PC-9 (cell line): ENCODE results near the gene CBLB. TPM values are rescaled to one million over a fixed set of nuclear protein-coding genes. Genes with fewer than 3 reads are reported as not detected.

Experiments used
- Bru-seq: library from RNA; stranded (reverse); fragments of 400-500 nt; gene quantifications from one replicate; lab custom pipeline; 2021; lab: Mats Ljungman, UMichigan
- BruChase-seq, 2 experiments: library from RNA; stranded (reverse); fragments of 400-500 nt; gene quantifications; one replicate each; lab custom pipeline; 2021; lab: Mats Ljungman, UMichigan
- BruUV-seq: library from RNA; stranded (reverse); fragments of 400-500 nt; replicated peaks from 2 replicates; lab custom pipeline; 2021; lab: Mats Ljungman, UMichigan
- CTCF ChIA-PET: fragments of 300-600 bp; sonication (Branson Sonifier 250); formaldehyde crosslinking; loops from one replicate; lab custom pipeline; 2022; ENCODE audit warnings: antibody characterized with exemption; lab: Charles Lee
- POLR2A ChIA-PET: fragments of 300-600 bp; sonication (Branson Sonifier 250); formaldehyde crosslinking; loops from one replicate; lab custom pipeline; 2022; ENCODE audit warnings: antibody characterized with exemption; ENCODE audit not compliant: unreplicated experiment; lab: Charles Lee
- DNase-seq, 2 experiments: peaks; one replicate each; pipeline versions ENCODE4 v3.0.0 to v3.0.0-alpha.2; 2015 to 2022; ENCODE audit warnings: mixed read lengths in 1 of 2
- H2AFZ ChIP-seq: fragments of 200-600 bp; sonication (generic); 2 replicates; pipeline ENCODE4 v1.8.1; 2017; ENCODE audit warnings: antibody characterized with exemption
- H3F3A ChIP-seq: fragments of 200-600 bp; sonication (generic); 2 replicates; pipeline ENCODE4 v1.8.1; 2017; ENCODE audit warnings: antibody characterized with exemption, mild to moderate bottlenecking, low read depth; ENCODE audit not compliant: insufficient read depth
- H3K27ac ChIP-seq: fragments of 200-600 bp; sonication (generic); 2 replicates; pipeline ENCODE4 v1.6.1; 2016; ENCODE audit warnings: mixed run types
- H3K27me3 ChIP-seq: fragments of 200-600 bp; sonication (generic); 2 replicates; pipeline ENCODE4 v1.6.1; 2016; ENCODE audit warnings: low read depth, mixed run types; ENCODE audit not compliant: insufficient read depth
- H3K36me3 ChIP-seq: fragments of 200-600 bp; sonication (generic); 2 replicates; pipeline ENCODE4 v1.6.1; 2016; ENCODE audit warnings: low read depth, mixed run types
- H3K4me1 ChIP-seq: fragments of 200-600 bp; sonication (generic); replicated peaks from 2 replicates; pipeline ENCODE4 v1.6.1; 2016; ENCODE audit warnings: mixed run types; ENCODE audit not compliant: insufficient read depth
- H3K4me2 ChIP-seq: fragments of 200-600 bp; sonication (generic); 2 replicates; pipeline ENCODE4 v1.6.1; 2017; ENCODE audit warnings: mixed run types
- H3K4me3 ChIP-seq: fragments of 200-600 bp; sonication (generic); 2 replicates; pipeline ENCODE4 v1.6.1; 2016; ENCODE audit warnings: mixed run types
- H3K79me2 ChIP-seq: fragments of 200-600 bp; sonication (generic); 2 replicates; pipeline ENCODE4 v1.6.1; 2017; ENCODE audit warnings: low read depth, mixed run types
- H3K9me2 ChIP-seq: fragments of 200-600 bp; sonication (generic); 2 replicates; pipeline ENCODE4 v1.8.1; 2017; ENCODE audit warnings: mild to moderate bottlenecking; ENCODE audit not compliant: insufficient read depth
- H3K9me3 ChIP-seq: fragments of 200-600 bp; sonication (generic); 2 replicates; pipeline ENCODE4 v1.8.1; 2016; ENCODE audit warnings: low read depth; ENCODE audit not compliant: insufficient read depth
- H4K20me1 ChIP-seq: fragments of 200-600 bp; sonication (generic); 2 replicates; pipeline ENCODE4 v1.8.1; 2017; ENCODE audit not compliant: insufficient read depth
- CTCF ChIP-seq: fragments of 200-600 bp; sonication (generic); conservative IDR thresholded peaks from 2 replicates; pipeline ENCODE4 v1.6.1; 2017; ENCODE audit warnings: mixed run types, antibody characterized with exemption, mild to moderate bottlenecking, moderate library complexity
- EZH2 ChIP-seq: fragments of 200-600 bp; sonication (generic); IDR thresholded peaks from 2 replicates; pipeline ENCODE4 v1.8.0; 2017; ENCODE audit warnings: antibody characterized with exemption, low read depth
- intact Hi-C: fragments of 100-400 bp; cut with micrococcal nuclease; formaldehyde crosslinking; loops from one replicate; pipeline ENCODE4 v1.10.0; 2022; ENCODE audit not compliant: unreplicated experiment
- long read RNA-seq: library from polyadenylated mRNA; stranded (forward); transcript quantifications from one replicate; pipeline ENCODE4 v2.0.0, GENCODE V29; 2022
- total RNA-seq: library from RNA; stranded (reverse); gene quantifications from 2 replicates; pipeline ENCODE4 v1.2.3, GENCODE V29; 2021

The CBLB gene
- 29.8 and 44.0 TPM in 2 replicates for total RNA-seq
- percentile 80 among the genes with signal in this experiment for Bru-seq, nascent RNA
- percentile 80 among the genes with signal in this experiment for BruChase-seq, experiment 1, labeled RNA remaining after a 2-hour chase
- BruChase-seq, experiment 2, labeled RNA remaining after a 6-hour chase, result percentile 57 among the genes with signal in this experiment
- long read RNA-seq, full-length matches to known transcripts, result 5 of 21 reads
- long read RNA-seq, partial matches to known transcripts, result 2 of 21 reads
- long read RNA-seq, other reads (novel, unspliced or antisense), result 14 of 21 reads

DNA sequence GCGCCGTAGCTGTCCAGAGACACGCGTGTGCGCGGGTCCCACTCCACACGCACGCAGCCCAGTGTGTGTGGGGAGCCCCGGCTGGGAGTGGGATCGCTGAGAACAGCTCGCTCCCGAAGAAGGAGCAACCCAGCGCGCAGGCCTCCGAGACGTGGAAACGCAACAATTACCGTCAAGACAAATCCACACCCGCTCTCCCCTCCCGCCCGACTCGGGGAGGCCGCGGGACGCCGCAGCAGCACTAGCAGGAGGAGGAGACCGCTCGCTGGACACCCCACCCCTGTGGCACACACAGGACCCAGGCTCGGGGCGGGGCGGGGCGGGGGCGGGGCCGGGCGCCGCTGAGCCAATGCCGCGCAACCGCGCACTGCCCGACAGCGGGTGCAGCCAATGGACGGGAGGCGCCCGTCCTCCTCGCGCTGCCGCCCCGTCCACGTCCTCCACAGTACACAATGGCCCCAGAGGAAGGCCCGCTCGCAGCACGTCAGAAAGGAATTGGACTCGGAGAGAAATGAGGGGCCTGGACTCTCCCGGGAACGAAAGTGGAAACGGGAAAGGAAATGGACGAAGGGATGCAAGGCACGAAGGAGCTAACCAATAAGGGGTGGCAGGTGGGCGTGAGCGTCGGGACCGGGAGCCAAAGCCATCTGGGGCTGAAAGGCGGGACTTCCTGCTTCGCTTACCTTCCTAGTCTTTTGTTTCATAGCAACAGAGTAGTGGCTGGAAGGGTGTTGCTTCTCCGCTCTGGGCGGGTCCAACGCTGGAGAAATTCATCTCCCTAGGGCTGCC lies at the start of gene CBLB:
Gene CBLB, minus strand, starts transcription at position 271 of the 789 bp plus-strand sequence. CDS start 1,435 bp downstream, outside the sequence.
- peak; percentile 95 to 98 for DNase-seq
- H3K9me3 ChIP-seq, result no peaks in the 10 kb centered on the region
- POLR2A ChIA-PET, result interaction anchor here (0.6 to 0.8 kb wide), 6 partner anchors 22 to 1743 kb away, joined by 4 to 11 read pairs (median 6); no protein-coding TSS in a partner anchor
- H3K27ac ChIP-seq, result peak within 1 kb of the TSS; percentile 64
- no peaks in the 10 kb centered on the region for H3K27me3 ChIP-seq
- no TSS peak for BruUV-seq
- peaks cover 7% of the 10 kb centered on the region for H3F3A ChIP-seq
- peaks cover 11% of the 10 kb centered on the region; the same call in 1 of the 2 replicates for H3K79me2 ChIP-seq
- H2AFZ ChIP-seq, result peak within 1 kb of the TSS; percentile 98
- H3K36me3 ChIP-seq, result peaks cover 1% of the 10 kb centered on the region; the same call in 1 of the 2 replicates
- H3K9me2 ChIP-seq, result no peaks in the 10 kb centered on the region
- peak within 1 kb of the TSS; percentile 86 for H3K4me2 ChIP-seq
- H3K4me3 ChIP-seq, result peak within 1 kb of the TSS; percentile 69
- intact Hi-C loops, result loop anchor here (1.0 to 5.0 kb wide), 8 partner anchors 62 to 738 kb away; partner anchors contain the start of gene ALCAM
- TF ChIP-seq EZH2 (no peak), CTCF (no peak)
- CTCF ChIA-PET, result no interaction called here
- peaks cover 36% of the 10 kb centered on the region for H3K4me1 ChIP-seq
- H4K20me1 ChIP-seq, result no peaks in the 10 kb centered on the region

DNA sequence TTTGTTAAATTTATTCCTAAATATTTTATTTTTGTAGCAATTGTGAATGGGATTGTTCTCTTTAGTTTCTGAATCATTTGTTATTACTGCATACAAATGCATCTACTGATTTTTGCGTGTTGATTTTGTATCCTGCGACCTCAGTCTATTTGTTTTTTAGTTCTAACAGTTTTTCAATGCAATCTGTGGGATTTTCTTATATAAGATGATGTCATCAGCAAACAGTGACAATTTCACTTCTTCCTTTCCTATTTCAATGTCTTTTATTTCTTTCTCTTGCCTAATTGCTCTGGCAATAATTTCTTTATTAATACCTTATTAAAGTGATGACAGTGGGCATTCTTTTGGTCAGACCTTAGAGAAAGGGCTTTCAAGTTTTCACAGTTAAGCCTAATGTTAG lies 48.0 kb upstream of the CBLB start:
- H3K27ac ChIP-seq, result no peak overlapping the region

More for the DNA sequence above, 48.0 kb upstream of the CBLB start:
- no TSS peak for BruUV-seq
- CTCF ChIA-PET, result no interaction called here
- intact Hi-C loops, result no loop called here
- Histone ChIP-seq H3K4me3 (no peak overlapping the region), H3K36me3 (no peaks in the 10 kb centered on the region), H3K9me3 (no peaks in the 10 kb centered on the region; the same call in 1 of the 2 replicates), H3K4me2 (no peak overlapping the region), H3K79me2 (no peaks in the 10 kb centered on the region), H2AFZ (no peak overlapping the region), H3F3A (no peaks in the 10 kb centered on the region), H3K9me2 (peaks cover 6% of the 10 kb centered on the region; the same call in 1 of the 2 replicates), H3K4me1 (no peaks in the 10 kb centered on the region), H3K27me3 (no peaks in the 10 kb centered on the region), H4K20me1 (no peaks in the 10 kb centered on the region)
- DNase-seq, result no peak
- TF ChIP-seq CTCF (no peak), EZH2 (no peak)
- POLR2A ChIA-PET, result no interaction called here
